A549 (cell line): ENCODE data around the gene ELOA2.

ENCODE experiments used
- BHLHE40 ChIP-seq: IDR thresholded peaks from 2 replicates; pipeline ENCODE4 v1.6.1; 2012; ENCODE audit warnings: low read depth, low read length, inconsistent platforms
- CHD4 ChIP-seq: fragments of 200-600 bp; sonication (generic); IDR thresholded peaks from 2 replicates; pipeline ENCODE4 v1.6.1; 2016; ENCODE audit warnings: antibody characterized with exemption, mild to moderate bottlenecking, borderline replicate concordance
- CTCF ChIP-seq: fragments of >200 bp; sonication (Bioruptor Twin); formaldehyde crosslinking; IDR thresholded peaks from 3 replicates; pipeline ENCODE4 v1.5.1; 2016
- EP300 ChIP-seq, 2 experiments: fragments of >200 bp; sonication (Bioruptor Twin); formaldehyde crosslinking; IDR thresholded peaks; 2 replicates in 1 of 2; 3 replicates in 1 of 2; pipeline ENCODE4 v1.6.1; 2016 to 2017
- FOSL2 ChIP-seq, 2 experiments: fragments of 450-650 bp in 1 of 2; fragments of >200 bp in 1 of 2; sonication (Bioruptor Twin) in 1 of 2; formaldehyde crosslinking; IDR thresholded peaks; 2 replicates each; pipeline versions ENCODE4 v1.5.0 to v1.6.1; 2016 to 2020; ENCODE audit warnings: mild to moderate bottlenecking in 1 of 2, moderate library complexity in 1 of 2
- KDM5A ChIP-seq: fragments of 200-600 bp; sonication (generic); IDR thresholded peaks from 2 replicates; pipeline ENCODE4 v1.6.1; 2016; ENCODE audit warnings: antibody characterized with exemption, mild to moderate bottlenecking
- MYC ChIP-seq: IDR thresholded peaks from 2 replicates; pipeline ENCODE4 v1.6.1; 2012; ENCODE audit warnings: mild to moderate bottlenecking, inconsistent platforms, low read length, improper control_type of control experiment, borderline replicate concordance
- PBX3 ChIP-seq: IDR thresholded peaks from 2 replicates; pipeline ENCODE4 v1.6.1; 2012
- POLR2A ChIP-seq: IDR thresholded peaks from 2 replicates; pipeline ENCODE4 v1.6.1; 2012; ENCODE audit warnings: mild to moderate bottlenecking, low read length
- RFX5 ChIP-seq: fragments of 450-650 bp; IDR thresholded peaks from 2 replicates; pipeline ENCODE4 v1.7.1; 2014; ENCODE audit warnings: antibody characterized with exemption, mild to moderate bottlenecking, moderate library complexity
- ZFP36 ChIP-seq: fragments of 450-650 bp; IDR thresholded peaks from 2 replicates; pipeline ENCODE4 v1.6.1; 2014; ENCODE audit warnings: borderline replicate concordance; ENCODE audit not compliant: partially characterized antibody

GRCh38 chr18:47062471-47062870, 27.1 kb upstream of the ELOA2 start:
- TF ChIP-seq PBX3 (no peak), CTCF (no peak), MYC (no peak), ZFP36 (no peak), BHLHE40 (no peak), KDM5A (no peak), FOSL2 (IDR thresholded peaks at IDR 0.05) (no peak), FOSL2 (CRISPR knock-in tag; IDR thresholded peaks at IDR 0.05) (no peak), CHD4 (no peak), EP300 (IDR thresholded peaks at IDR 0.05) (no peak), POLR2A (no peak), RFX5 (no peak)
